ENCODE measurements around the gene CDC16. TPM values are rescaled to one million over a fixed set of nuclear protein-coding genes. Genes with fewer than 3 reads are reported as not detected.
A peak's percentile ranks its signal among the peaks of the same experiment; 100 is the strongest.

The CDC16 gene
- total and polyA plus RNA-seq, 2 of the 4 experiments (the other 2 are of a cell fraction): 41.6 to 66.6 TPM

DNA sequence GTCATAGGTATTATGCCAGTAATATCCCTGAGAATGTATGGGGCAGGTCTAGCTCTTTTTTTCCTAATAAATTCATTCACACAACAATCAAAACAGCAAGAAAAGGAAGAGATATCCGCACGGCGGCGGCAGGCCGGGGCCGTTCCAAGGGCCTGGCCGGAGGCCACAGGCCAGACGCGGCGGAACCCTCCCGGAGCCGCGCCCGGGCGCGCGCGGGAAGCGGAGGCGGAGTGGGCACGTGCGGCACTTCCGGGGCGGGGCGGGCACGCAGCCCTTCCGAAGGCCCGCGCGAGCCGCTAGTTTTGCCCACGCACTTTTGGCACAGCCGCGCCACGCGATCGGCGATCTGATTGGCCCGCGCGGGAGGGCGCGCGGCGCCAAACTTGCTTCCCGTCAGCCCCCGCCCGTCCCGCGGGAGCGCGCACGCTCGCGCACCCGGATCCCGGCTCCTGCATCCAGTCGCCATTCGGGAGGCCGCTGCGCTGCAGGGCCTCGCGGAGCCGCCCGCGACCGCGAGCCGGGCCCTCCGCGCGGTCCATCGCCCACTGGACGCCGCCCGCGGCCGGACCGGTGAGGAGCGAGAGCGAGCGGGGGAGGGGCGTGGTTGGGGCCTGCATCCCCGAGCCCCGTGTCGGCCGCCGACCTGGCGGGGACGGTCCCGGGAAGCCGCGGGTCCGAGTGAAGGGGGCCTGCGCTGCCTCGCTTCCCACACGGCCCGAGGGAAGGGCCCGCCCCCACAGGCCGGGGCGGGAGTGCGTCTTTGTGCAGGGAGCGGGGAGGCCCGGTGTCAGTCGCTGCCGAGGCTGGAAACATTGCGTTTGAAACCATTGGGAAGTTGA lies 79.6 kb downstream of the CDC16 start, which contains the start of gene CHAMP1:
Gene CHAMP1, plus strand, starts transcription at position 430 of the 839 bp plus-strand sequence. CDS start 9,340 bp downstream, outside the sequence.
- peak within 1 kb of the TSS; percentile 10; the same call in 1 of the 2 replicates for H3K18ac ChIP-seq (ENCODE audit: low read depth, low read length)
- dilution Hi-C loops (cut with HindIII; ENCODE audit: low sequenced_read_pairs, unreplicated experiment): no loop called here
- POLR2A ChIA-PET (ENCODE audit: unreplicated experiment): no interaction called here
- H2AFZ ChIP-seq (replicated peaks; ENCODE audit: low read length, poor library complexity): peak within 1 kb of the TSS; percentile 94
- H2AK5ac ChIP-seq (ENCODE audit: low read depth, low read length): peak within 1 kb of the TSS; percentile 90
- DNase-seq (peak; percentile 96), ATAC-seq (ENCODE audit: low read depth) (peak; percentile 81)
- H3K9me1 ChIP-seq (ENCODE audit: insufficient read depth, low read length): peaks cover 5% of the 10 kb centered on the region; the same call in 1 of the 2 replicates
- peak within 1 kb of the TSS; percentile 88 for H3K56ac ChIP-seq (ENCODE audit: extremely low read depth, insufficient read depth, low read length)
- no peaks in the 10 kb centered on the region for H3K36me3 ChIP-seq (ENCODE audit: control insufficient read depth, insufficient read depth, low read length)
- peak within 1 kb of the TSS; percentile 57; the same call in 1 of the 3 replicates for H2BK15ac ChIP-seq (ENCODE audit: low read depth, low read length)
- intact Hi-C loops (cut with micrococcal nuclease): no loop called here
- in situ Hi-C loops (cut with MboI; ENCODE audit: low sequenced_read_pairs): no loop called here
- H3K14ac ChIP-seq (replicated peaks; ENCODE audit: low read depth, low read length): peak within 1 kb of the TSS; percentile 84
- peak within 1 kb of the TSS; percentile 95 for H3K23ac ChIP-seq (ENCODE audit: low read depth, low read length)
- peak within 1 kb of the TSS; percentile 95 for H3K4me2 ChIP-seq (ENCODE audit: low read depth, low read length)
- no TSS peak for BruUV-seq (replicated peaks)
- 0% methylated on average over 43 of the region's 107 CpGs; no CpG with 5 or more reads in 1 of the 2 experiments for WGBS, 2 experiments (ENCODE audit: extremely low coverage in 2 of 2, insufficient read length in 1 of 2)
- peak within 1 kb of the TSS; percentile 55 for H4K5ac ChIP-seq (ENCODE audit: low read depth, low read length)
- no peaks in the 10 kb centered on the region for H3K9me3 ChIP-seq (ENCODE audit: control insufficient read depth, insufficient read depth, low read length)
- H2BK5ac ChIP-seq (ENCODE audit: low read depth, low read length, poor library complexity, severe bottlenecking): peak within 1 kb of the TSS; percentile 93
- peak within 1 kb of the TSS; percentile 85 for H3K4ac ChIP-seq (ENCODE audit: low read depth, low read length)
- peak within 1 kb of the TSS; percentile 79 for H3K4me3 ChIP-seq (ENCODE audit: insufficient read depth, low read depth, low read length)
- H4K8ac ChIP-seq (ENCODE audit: low read depth in 2 of 2, low read length in 2 of 2): peak within 1 kb of the TSS; percentile 94 to 97
- H3K79me1 ChIP-seq (ENCODE audit: low read depth in 1 of 2, low read length in 2 of 2): peaks cover 0 to 18% of the 10 kb centered on the region in 2 experiments; a peak in 2 of 4 replicates
- peak within 1 kb of the TSS; percentile 78 for H3K27ac ChIP-seq (ENCODE audit: insufficient read depth, low read length)
- peak within 1 kb of the TSS; percentile 84 for H4K91ac ChIP-seq (ENCODE audit: insufficient read depth, low read depth, low read length)
- H2AK9ac ChIP-seq (replicated peaks; ENCODE audit: low read depth, low read length, poor library complexity): peak within 1 kb of the TSS; percentile 96
- 0 out of 2 replicates have a peak within 1 kb of the TSS, but pooled peaks have one; percentile 53 for H2BK20ac ChIP-seq (ENCODE audit: low read depth, low read length)
- H3K4me1 ChIP-seq (ENCODE audit: control insufficient read depth, insufficient read depth, low read length): peaks cover 17% of the 10 kb centered on the region
- H4K20me1 ChIP-seq (ENCODE audit: insufficient read depth, low read length): peaks cover 28% of the 10 kb centered on the region
- no peaks in the 10 kb centered on the region for H3K27me3 ChIP-seq (ENCODE audit: control insufficient read depth, insufficient read depth, low read length)
- peak within 1 kb of the TSS; percentile 78 for H3K9ac ChIP-seq (ENCODE audit: low read depth, low read length)
- CTCF ChIA-PET: no interaction called here
- H2BK120ac ChIP-seq (ENCODE audit: low read depth, low read length): peak within 1 kb of the TSS; percentile 36
- TF ChIP-seq CEBPB (IDR thresholded peaks at IDR 0.05; ENCODE audit: low read depth, low read length) (no peak), MAFK (IDR thresholded peaks at IDR 0.05; ENCODE audit: low read depth, low read length) (no peak), BHLHE40 (IDR thresholded peaks at IDR 0.05; ENCODE audit: low read depth, low read length) (peak; percentile 100), MXI1 (IDR thresholded peaks at IDR 0.05; ENCODE audit: borderline replicate concordance, low read depth, low read length) (peak; percentile 59), SMC3 (IDR thresholded peaks at IDR 0.05; ENCODE audit: low read depth, low read length) (no peak), MAZ (IDR thresholded peaks at IDR 0.05; ENCODE audit: borderline replicate concordance, low read depth, low read length) (peak; percentile 95), CHD1 (IDR thresholded peaks at IDR 0.05; ENCODE audit: low read depth, low read length) (no peak), FOS (IDR thresholded peaks at IDR 0.05; ENCODE audit: low read depth, low read length) (no peak), RCOR1 (IDR thresholded peaks at IDR 0.05; ENCODE audit: insufficient replicate concordance, low read length) (no peak), NFE2L2 (IDR thresholded peaks at IDR 0.05; ENCODE audit: low read depth, low read length) (0 out of 2 replicates have a peak, but pooled peaks have one; percentile 2)
- TF ChIP-seq, protein P1, sequence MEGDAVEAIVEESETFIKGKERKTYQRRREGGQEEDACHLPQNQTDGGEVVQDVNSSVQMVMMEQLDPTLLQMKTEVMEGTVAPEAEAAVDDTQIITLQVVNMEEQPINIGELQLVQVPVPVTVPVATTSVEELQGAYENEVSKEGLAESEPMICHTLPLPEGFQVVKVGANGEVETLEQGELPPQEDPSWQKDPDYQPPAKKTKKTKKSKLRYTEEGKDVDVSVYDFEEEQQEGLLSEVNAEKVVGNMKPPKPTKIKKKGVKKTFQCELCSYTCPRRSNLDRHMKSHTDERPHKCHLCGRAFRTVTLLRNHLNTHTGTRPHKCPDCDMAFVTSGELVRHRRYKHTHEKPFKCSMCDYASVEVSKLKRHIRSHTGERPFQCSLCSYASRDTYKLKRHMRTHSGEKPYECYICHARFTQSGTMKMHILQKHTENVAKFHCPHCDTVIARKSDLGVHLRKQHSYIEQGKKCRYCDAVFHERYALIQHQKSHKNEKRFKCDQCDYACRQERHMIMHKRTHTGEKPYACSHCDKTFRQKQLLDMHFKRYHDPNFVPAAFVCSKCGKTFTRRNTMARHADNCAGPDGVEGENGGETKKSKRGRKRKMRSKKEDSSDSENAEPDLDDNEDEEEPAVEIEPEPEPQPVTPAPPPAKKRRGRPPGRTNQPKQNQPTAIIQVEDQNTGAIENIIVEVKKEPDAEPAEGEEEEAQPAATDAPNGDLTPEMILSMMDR (conservative IDR thresholded peaks at IDR 0.05; ENCODE audit: low read depth, low read length): no peak
- TF ChIP-seq, protein P2, sequence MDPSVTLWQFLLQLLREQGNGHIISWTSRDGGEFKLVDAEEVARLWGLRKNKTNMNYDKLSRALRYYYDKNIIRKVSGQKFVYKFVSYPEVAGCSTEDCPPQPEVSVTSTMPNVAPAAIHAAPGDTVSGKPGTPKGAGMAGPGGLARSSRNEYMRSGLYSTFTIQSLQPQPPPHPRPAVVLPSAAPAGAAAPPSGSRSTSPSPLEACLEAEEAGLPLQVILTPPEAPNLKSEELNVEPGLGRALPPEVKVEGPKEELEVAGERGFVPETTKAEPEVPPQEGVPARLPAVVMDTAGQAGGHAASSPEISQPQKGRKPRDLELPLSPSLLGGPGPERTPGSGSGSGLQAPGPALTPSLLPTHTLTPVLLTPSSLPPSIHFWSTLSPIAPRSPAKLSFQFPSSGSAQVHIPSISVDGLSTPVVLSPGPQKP (IDR thresholded peaks at IDR 0.05; ENCODE audit: borderline replicate concordance, low read depth, low read length): no peak
- TF ChIP-seq, protein P3, sequence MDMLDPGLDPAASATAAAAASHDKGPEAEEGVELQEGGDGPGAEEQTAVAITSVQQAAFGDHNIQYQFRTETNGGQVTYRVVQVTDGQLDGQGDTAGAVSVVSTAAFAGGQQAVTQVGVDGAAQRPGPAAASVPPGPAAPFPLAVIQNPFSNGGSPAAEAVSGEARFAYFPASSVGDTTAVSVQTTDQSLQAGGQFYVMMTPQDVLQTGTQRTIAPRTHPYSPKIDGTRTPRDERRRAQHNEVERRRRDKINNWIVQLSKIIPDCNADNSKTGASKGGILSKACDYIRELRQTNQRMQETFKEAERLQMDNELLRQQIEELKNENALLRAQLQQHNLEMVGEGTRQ (IDR thresholded peaks at IDR 0.05; ENCODE audit: low read depth, low read length): peak; percentile 93

All from IMR-90 (cell line).